HG02678 (cell line): Measurements from ENCODE around the gene SRD5A1.

ENCODE experiments used
- ATAC-seq: cut with Tn5 transposase; IDR thresholded peaks from one replicate; pipeline ENCODE4 v1.9.1; 2021; ENCODE audit warnings: mild to moderate bottlenecking, moderate library complexity; ENCODE audit not compliant: unreplicated experiment

SRD5A1 gene

DNA sequence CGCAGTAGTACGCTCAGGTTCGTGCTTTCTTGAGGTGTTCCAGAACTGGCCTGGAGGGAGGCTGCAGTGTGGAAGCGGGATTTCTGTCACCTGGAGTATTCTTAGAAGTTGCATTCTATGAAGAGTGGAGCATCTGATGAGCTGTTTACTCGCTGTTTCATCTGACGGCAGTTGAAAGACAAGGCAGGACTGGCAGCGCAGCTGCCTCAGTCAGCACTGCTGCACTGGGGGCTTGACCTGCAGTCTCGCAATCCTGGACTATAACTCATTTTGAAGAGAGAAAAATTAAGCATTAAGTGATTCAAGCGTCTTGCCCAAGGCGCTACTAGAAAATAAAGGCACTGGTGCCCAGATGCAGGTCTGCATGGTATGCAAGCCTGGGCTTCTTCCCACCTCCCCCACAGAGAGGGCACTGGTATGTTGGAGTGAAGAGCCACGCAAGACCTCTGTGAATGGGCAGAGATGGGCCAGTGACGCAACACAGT lies 90.6 kb downstream of the SRD5A1 start:
- ATAC-seq, result no peak
